Hematopoietic multipotent progenitor cell treated with erythropoietin and hydrocortisone succinate and interleukin-3 and kit ligand, for 8 days (in vitro differentiated cells): ENCODE data around the gene RB1.
A peak's percentile ranks its signal among the peaks of the same experiment; 100 is the strongest.
"Not testable (repeated sequence)": the region's sequence is repeated elsewhere in the genome, so short reads cannot be mapped to it uniquely, and the experiment has no call there.

Experiments
- DNase-seq: peaks from one replicate; pipeline ENCODE4 v3.0.0-alpha.2; 2015

Gene RB1

GRCh38 chr13:48411841-48412531 is 108.4 kb downstream of the RB1 start:
- DNase-seq: no peak

GRCh38 chr13:48412881-48413351 is 109.4 kb downstream of the RB1 start, which contains the start of gene LPAR6:
Gene LPAR6 (minus strand): TSS chr13:48413113. CDS start chr13:48412423, 690 bp downstream.
- DNase-seq: no peak

GRCh38 chr13:48414501-48414900 is 111.0 kb downstream of the RB1 start:
- DNase-seq: no peak

- DNase-seq: no peak
These were observed 112.0 kb downstream of the RB1 start for GRCh38 chr13:48415516-48415915.

- not testable (repeated sequence) for DNase-seq
These were observed 118.5 kb downstream of the RB1 start for GRCh38 chr13:48422003-48422402.

- no peak for DNase-seq
These were observed 120.7 kb downstream of the RB1 start for GRCh38 chr13:48424212-48424611.

GRCh38 chr13:48426052-48426451 is 122.5 kb downstream of the RB1 start:
- no peak for DNase-seq

- not testable (repeated sequence) for DNase-seq
These were observed 123.3 kb downstream of the RB1 start for GRCh38 chr13:48426755-48427298.

GRCh38 chr13:48429036-48429435 is 125.5 kb downstream of the RB1 start:
- DNase-seq: no peak

- no peak for DNase-seq
These were observed 126.3 kb downstream of the RB1 start for GRCh38 chr13:48429886-48430285.

- peak; percentile 37 for DNase-seq
These were observed 127.9 kb downstream of the RB1 start for GRCh38 chr13:48431431-48431830.

GRCh38 chr13:48431987-48432615 is 128.6 kb downstream of the RB1 start:
- no peak for DNase-seq

- DNase-seq: no peak
These were observed 130.6 kb downstream of the RB1 start for GRCh38 chr13:48434200-48434599.

GRCh38 chr13:48436661-48437288 is 133.2 kb downstream of the RB1 start:
- DNase-seq: no peak

GRCh38 chr13:48437371-48437770 is 133.8 kb downstream of the RB1 start:
- no peak for DNase-seq

GRCh38 chr13:48443442-48444208 is 140.1 kb downstream of the RB1 start:
- DNase-seq: no peak

- no peak for DNase-seq
These were observed 142.9 kb downstream of the RB1 start for GRCh38 chr13:48446464-48446863.

- no peak for DNase-seq
These were observed 144.9 kb downstream of the RB1 start for GRCh38 chr13:48448285-48448958.

GRCh38 chr13:48448959-48449614 is 145.5 kb downstream of the RB1 start:
- no peak for DNase-seq

- no peak for DNase-seq
These were observed 146.1 kb downstream of the RB1 start for GRCh38 chr13:48449656-48450055.

- DNase-seq: peak; percentile 51
These were observed 147.6 kb downstream of the RB1 start for GRCh38 chr13:48451196-48451595.

- DNase-seq: no peak
These were observed 153.0 kb downstream of the RB1 start for GRCh38 chr13:48456546-48456945.
